AG08395 (cell line): ENCODE measurements around the gene ARAP3.
"Not testable (repeated sequence)": the region's sequence is repeated elsewhere in the genome, so short reads cannot be mapped to it uniquely, and the experiment has no call there.

Experiments used
- DNase-seq: peaks from one replicate; pipeline ENCODE4 v3.0.0; 2012; ENCODE audit warnings: mixed read lengths, low spot score

Gene ARAP3

GRCh38 chr5:141681695-141682641, at the start of gene ARAP3:
Gene ARAP3 (minus strand): TSS chr5:141682230. CDS start chr5:141680486, 1,744 bp downstream.
- peak; percentile 90 for DNase-seq

GRCh38 chr5:141729387-141730006, 47.5 kb upstream of the ARAP3 start:
- no peak for DNase-seq

GRCh38 chr5:141725891-141726290, 43.9 kb upstream of the ARAP3 start:
- DNase-seq, result no peak

GRCh38 chr5:141725174-141725573, 43.1 kb upstream of the ARAP3 start:
- DNase-seq, result not testable (repeated sequence)

- no peak for DNase-seq
Observed at GRCh38 chr5:141722266-141722665, 40.2 kb upstream of the ARAP3 start.

- DNase-seq, result no peak
Observed at GRCh38 chr5:141717043-141717442, 35.0 kb upstream of the ARAP3 start.

GRCh38 chr5:141716468-141716867, 34.4 kb upstream of the ARAP3 start:
- no peak for DNase-seq

GRCh38 chr5:141716009-141716408, 34.0 kb upstream of the ARAP3 start:
- no peak for DNase-seq

GRCh38 chr5:141715346-141715905, 33.4 kb upstream of the ARAP3 start:
- no peak for DNase-seq

- no peak for DNase-seq
Observed at GRCh38 chr5:141714542-141715310, 32.7 kb upstream of the ARAP3 start.

- DNase-seq, result no peak
Observed at GRCh38 chr5:141713616-141714309, 31.7 kb upstream of the ARAP3 start.

GRCh38 chr5:141711687-141712086, 29.7 kb upstream of the ARAP3 start:
- DNase-seq, result no peak

- DNase-seq, result no peak
Observed at GRCh38 chr5:141709699-141710267, 27.8 kb upstream of the ARAP3 start.

GRCh38 chr5:141708016-141708415, 26.0 kb upstream of the ARAP3 start:
- no peak for DNase-seq

- no peak for DNase-seq
Observed at GRCh38 chr5:141707510-141707909, 25.5 kb upstream of the ARAP3 start.

- no peak for DNase-seq
Observed at GRCh38 chr5:141706121-141706520, 24.1 kb upstream of the ARAP3 start.

GRCh38 chr5:141705469-141705868, 23.4 kb upstream of the ARAP3 start:
- no peak for DNase-seq

- no peak for DNase-seq
Observed at GRCh38 chr5:141704782-141705297, 22.8 kb upstream of the ARAP3 start.

GRCh38 chr5:141703133-141703561, 21.1 kb upstream of the ARAP3 start:
- no peak for DNase-seq

GRCh38 chr5:141701360-141702119, 19.5 kb upstream of the ARAP3 start:
- no peak for DNase-seq
